ENCODE results near the gene UBIAD1.

- TF ChIP-seq, protein P1, sequence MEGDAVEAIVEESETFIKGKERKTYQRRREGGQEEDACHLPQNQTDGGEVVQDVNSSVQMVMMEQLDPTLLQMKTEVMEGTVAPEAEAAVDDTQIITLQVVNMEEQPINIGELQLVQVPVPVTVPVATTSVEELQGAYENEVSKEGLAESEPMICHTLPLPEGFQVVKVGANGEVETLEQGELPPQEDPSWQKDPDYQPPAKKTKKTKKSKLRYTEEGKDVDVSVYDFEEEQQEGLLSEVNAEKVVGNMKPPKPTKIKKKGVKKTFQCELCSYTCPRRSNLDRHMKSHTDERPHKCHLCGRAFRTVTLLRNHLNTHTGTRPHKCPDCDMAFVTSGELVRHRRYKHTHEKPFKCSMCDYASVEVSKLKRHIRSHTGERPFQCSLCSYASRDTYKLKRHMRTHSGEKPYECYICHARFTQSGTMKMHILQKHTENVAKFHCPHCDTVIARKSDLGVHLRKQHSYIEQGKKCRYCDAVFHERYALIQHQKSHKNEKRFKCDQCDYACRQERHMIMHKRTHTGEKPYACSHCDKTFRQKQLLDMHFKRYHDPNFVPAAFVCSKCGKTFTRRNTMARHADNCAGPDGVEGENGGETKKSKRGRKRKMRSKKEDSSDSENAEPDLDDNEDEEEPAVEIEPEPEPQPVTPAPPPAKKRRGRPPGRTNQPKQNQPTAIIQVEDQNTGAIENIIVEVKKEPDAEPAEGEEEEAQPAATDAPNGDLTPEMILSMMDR (conservative IDR thresholded peaks at IDR 0.05; ENCODE audit: low read depth, low read length), result no peak
- TF ChIP-seq POLR2A (IDR thresholded peaks at IDR 0.05; ENCODE audit: low read depth, low read length) (no peak), RAD21 (IDR thresholded peaks at IDR 0.05; ENCODE audit: low read length) (no peak), MAFK (IDR thresholded peaks at IDR 0.05; ENCODE audit: low read depth, low read length) (no peak), RCOR1 (IDR thresholded peaks at IDR 0.05; ENCODE audit: insufficient replicate concordance, low read length) (no peak), MXI1 (IDR thresholded peaks at IDR 0.05; ENCODE audit: borderline replicate concordance, low read depth, low read length) (no peak), BHLHE40 (IDR thresholded peaks at IDR 0.05; ENCODE audit: low read depth, low read length) (no peak), FOS (IDR thresholded peaks at IDR 0.05; ENCODE audit: low read depth, low read length) (no peak), CHD1 (IDR thresholded peaks at IDR 0.05; ENCODE audit: low read depth, low read length) (no peak), NFE2L2 (IDR thresholded peaks at IDR 0.05; ENCODE audit: low read depth, low read length) (no peak), USF2 (IDR thresholded peaks at IDR 0.05; ENCODE audit: low read depth, low read length) (no peak), MAZ (IDR thresholded peaks at IDR 0.05; ENCODE audit: borderline replicate concordance, low read depth, low read length) (no peak)
Observed at GRCh38 chr1:11295905-11296304, 22.9 kb downstream of the UBIAD1 start.
